ENCODE results near the gene HOXB5.

Gene HOXB5

DNA sequence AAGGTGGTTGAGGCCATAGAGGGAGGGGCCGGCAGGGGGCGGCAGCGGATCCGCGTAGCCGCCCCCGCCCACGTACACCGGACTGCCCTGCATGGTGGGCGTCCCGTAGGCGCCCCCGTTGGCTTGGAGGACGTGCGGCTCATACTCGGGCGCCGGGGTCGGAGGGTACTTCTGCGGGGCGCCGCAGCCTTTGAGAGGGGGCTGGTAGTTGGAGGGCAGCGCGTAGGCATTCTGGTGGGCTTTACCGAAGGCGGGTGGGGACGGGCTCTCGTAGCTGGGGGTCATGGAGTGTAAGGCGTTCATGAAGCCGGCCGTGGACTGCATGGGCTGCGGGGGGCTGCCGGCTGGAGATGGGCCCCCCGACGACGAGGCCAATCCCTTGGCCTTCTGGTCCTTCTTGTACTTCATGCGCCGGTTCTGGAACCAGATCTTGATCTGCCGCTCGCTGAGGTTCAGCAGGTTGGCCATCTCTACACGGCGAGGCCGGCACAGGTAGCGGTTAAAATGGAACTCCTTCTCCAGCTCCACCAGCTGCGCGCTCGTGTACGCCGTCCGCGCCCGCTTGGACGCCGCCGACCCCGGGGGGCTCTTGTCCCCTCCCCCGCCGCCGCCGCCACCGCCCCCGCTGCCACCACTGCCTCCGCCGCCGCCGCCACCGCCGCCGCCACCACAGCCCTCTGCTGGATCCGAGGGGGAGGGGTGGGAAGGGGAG is 42.9 kb downstream of the HOXB5 start:
- DNase-seq (ENCODE audit: low read depth in 3 of 3, low spot score in 1 of 3), result no peak

- DNase-seq (ENCODE audit: low read depth in 3 of 3, low spot score in 1 of 3), result no peak
Observed at GRCh38 chr17:48549914-48550501, 43.6 kb downstream of the HOXB5 start.

- DNase-seq (ENCODE audit: low read depth in 3 of 3, low spot score in 1 of 3), result no peak
Observed at GRCh38 chr17:48549281-48549630, 44.3 kb downstream of the HOXB5 start.

DNA sequence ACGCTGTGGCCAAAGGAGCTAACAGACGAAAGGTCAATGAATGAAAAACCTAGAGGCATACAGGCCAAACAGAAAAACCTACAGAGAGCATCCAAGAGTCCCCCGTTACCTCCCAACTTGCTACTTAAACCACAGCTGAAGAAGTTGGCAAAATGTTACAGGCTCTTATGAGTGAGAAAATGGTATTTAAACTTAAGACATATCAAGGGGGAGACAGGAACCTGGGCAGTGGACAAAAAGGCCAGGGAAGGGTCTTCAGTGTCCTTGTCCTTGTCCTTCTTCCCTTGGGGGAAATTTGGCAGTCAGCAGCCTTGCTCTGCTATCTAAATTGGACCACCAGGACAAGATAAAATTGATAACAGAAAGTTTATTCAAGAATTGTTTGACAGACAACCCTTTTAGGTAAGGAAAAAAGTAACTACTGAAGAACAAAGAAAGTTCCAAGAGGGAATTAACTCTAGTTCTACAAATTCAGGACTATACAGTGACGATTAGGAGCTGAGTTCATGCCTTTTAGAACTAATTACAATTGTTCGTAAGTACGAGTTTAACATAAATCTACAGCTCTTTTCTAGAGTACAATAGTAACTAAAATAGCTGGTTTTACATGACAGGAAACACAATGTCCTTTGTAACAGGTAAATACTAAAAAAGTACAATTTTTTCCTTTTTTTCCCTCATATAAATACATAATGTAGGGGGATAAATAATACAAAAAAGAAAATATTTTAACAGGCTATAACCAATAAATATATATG is 44.9 kb downstream of the HOXB5 start:
- DNase-seq (ENCODE audit: low read depth in 3 of 3, low spot score in 1 of 3), result no peak

- no peak for DNase-seq (ENCODE audit: low read depth in 3 of 3, low spot score in 1 of 3)
Observed at GRCh38 chr17:48547808-48548522, 45.6 kb downstream of the HOXB5 start.

GRCh38 chr17:48546924-48547807 is 46.4 kb downstream of the HOXB5 start:
- no peak for DNase-seq (ENCODE audit: low read depth in 3 of 3, low spot score in 1 of 3)

DNA sequence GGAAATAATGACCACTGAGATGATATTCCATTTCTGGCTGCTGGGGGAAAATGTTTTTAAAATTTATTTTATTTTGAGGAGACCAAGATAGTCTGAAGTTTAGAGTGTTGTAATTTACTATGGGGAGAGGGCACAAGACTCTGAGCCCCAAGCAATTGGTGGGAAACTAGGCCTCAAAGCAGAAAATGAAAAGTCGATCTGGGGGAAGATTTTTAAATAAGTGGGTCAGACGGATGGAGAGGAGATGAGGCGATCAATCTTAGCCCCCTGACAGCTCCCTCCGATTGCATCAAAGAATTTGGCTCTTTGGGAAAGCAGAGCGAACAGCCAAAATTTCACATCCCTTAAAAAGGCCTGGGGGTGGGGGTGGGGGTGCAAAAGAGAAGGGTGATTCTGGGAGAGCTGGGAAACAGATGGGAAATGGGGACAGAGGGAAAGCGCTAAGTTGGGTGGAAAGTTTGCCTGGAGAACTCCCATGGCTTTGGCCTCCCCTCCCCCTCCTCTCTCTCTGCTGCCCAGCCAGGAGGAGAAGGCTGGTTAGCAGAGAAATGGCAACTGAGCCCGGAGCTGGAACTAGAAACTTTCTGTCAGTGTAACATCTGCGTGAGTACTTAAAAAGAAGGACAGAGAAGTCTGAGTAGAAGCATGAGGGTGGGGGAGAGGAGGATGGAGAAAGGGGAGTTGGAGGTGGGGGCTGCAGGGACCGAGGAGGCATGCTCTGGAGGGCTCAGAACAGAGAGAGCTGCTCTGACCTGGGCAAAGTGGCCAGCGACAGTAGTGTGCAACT is 47.2 kb downstream of the HOXB5 start:
- DNase-seq (ENCODE audit: low read depth in 3 of 3, low spot score in 1 of 3), result no peak

- no peak for DNase-seq (ENCODE audit: low read depth in 3 of 3, low spot score in 1 of 3)
Observed at GRCh38 chr17:48545539-48545938, 48.0 kb downstream of the HOXB5 start.

GRCh38 chr17:48545022-48545375 is 48.6 kb downstream of the HOXB5 start, which contains the start of gene HOXB2:
Gene HOXB2 (minus strand): TSS chr17:48545109. CDS start chr17:48544911, 198 bp downstream.
- no peak for DNase-seq (ENCODE audit: low read depth in 3 of 3, low spot score in 1 of 3)

DNA sequence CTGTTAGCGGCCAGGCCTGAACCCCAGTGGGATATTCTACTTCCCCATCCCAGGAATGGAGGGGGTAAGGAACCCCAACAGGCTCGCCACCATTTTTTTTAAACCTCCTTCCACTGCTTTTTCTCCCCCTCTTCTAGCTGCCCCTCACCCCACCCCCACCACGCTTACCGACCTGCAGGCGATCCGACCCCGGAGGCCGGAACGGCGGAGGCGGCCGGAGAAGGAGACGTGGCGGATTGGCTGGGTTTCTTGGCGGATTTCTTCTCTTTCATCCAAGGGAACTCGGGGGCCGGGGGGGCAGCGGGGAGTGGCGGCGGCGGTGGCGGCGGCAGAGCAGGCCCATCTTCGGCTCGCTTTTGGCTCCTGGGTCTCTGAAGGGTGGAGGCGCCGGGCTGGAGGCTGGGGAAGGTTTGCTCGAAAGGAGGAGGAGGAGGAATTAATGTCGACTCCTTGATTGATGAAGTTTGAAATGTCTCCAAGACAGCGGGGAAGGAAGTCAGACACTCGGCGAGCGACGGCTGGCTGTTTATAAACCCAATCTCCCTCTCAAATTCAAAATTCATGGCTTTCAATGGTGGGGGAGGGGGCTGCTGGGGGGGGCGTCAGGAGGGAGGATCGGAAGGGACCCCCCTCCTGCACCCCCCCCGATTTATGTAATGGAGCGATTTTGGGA is 49.1 kb downstream of the HOXB5 start:
- DNase-seq (ENCODE audit: low read depth in 3 of 3, low spot score in 1 of 3), result no peak

GRCh38 chr17:48543854-48544348 is 49.7 kb downstream of the HOXB5 start:
- no peak for DNase-seq (ENCODE audit: low read depth in 3 of 3, low spot score in 1 of 3)

GRCh38 chr17:48543107-48543853 is 50.3 kb downstream of the HOXB5 start:
- DNase-seq (ENCODE audit: low read depth in 3 of 3, low spot score in 1 of 3), result no peak

- DNase-seq (ENCODE audit: low read depth in 3 of 3, low spot score in 1 of 3), result no peak
Observed at GRCh38 chr17:48542698-48543106, 50.9 kb downstream of the HOXB5 start.

- DNase-seq (ENCODE audit: low read depth in 3 of 3, low spot score in 1 of 3), result no peak
Observed at GRCh38 chr17:48542114-48542656, 51.4 kb downstream of the HOXB5 start.

DNA sequence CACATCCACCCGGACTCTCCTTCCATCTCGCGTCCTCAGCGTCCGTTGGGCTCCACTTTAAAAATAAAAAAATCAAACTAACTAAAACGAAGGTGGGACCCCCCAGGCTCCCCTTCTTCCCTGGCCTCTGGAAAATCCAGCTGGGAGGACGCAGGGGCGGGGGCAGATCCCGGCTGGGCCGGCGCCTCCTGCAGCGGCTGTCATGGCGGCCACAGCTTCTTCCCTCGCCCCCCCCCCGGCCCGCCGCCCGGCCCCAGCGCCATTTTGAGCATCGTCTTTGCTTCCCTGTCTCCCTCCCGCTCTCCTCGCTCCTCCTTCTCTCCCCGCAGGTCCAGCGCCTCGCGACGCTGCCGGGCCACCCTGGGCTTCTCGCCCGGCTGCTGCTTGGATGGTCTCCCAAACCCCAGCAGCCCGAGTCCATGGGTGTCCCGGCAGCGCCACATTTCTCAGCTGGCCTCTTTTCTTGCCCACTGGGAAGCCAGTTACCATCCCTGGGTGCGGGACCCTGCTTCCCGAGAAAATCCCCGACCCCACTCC is 51.9 kb downstream of the HOXB5 start:
- peak in 1 of 3 donors; percentile 50 for DNase-seq (ENCODE audit: low read depth in 3 of 3, low spot score in 1 of 3)
